ENCODE results near the gene ZNF839.
A peak's percentile ranks its signal among the peaks of the same experiment; 100 is the strongest.
"Not testable (repeated sequence)": the region's sequence is repeated elsewhere in the genome, so short reads cannot be mapped to it uniquely, and the experiment has no call there.

The ZNF839 gene

GRCh38 chr14:102344084-102344483 lies 24.5 kb downstream of the ZNF839 start:
- no peak for DNase-seq

DNA sequence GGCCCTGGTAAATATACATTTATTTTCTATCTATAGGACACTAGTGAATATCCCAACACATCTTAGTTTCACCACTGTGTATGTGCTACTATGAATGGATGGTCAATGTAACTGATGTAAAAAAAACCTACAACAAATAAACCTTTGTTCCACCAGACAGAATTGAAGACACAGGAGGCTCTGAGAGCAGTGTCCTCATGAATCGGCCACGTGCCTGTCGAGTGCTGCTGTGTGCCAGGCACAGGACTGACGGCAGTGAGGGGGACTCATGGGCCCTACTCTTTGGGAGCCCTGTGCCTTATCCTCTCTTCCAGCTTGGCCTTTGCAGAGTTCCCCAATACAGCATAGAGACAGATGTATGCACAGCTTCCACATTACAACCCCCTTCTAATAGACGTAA lies 24.9 kb downstream of the ZNF839 start:
- no peak for DNase-seq

DNA sequence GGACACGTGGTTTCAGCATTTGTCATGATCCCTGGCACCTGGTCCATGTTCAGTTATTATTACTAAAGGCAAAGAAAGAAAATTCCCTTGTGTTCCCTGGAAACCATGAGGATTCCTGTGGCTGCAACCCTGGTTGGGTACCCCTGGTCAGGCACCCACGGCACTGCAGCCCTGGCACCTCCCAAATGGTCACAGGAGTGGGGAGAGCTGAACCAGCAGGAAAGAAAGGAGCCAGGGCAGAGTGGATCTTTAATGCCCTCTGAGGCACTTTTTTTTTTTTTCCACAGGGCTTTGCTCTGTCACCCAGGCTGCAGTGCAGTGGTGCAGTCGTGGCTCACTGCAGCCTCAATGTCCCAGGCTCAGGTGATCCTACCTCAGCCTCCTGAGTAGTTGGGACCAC lies 25.7 kb downstream of the ZNF839 start:
- DNase-seq = no peak

- no peak for DNase-seq
These were observed 27.1 kb downstream of the ZNF839 start for GRCh38 chr14:102346645-102347044.

DNA sequence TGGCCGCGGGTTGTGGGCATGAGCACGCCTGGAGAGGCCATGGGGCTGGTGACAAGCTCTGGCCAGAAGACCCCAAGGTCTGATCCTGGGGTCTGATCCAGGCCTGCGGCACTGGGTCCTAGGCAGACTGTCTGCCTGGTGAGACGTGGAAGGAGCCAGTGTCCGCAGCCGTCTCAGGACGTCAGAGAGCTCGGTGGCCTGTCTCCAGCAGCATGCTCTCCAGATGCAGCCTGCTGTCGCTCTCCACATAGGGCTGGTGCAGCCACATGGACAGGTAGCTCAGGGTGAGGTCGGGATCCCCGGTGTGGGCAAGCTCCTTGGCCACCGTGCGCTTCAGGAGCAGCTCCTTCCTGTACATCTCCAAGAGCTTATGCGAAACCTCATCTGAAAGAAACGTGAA lies 28.8 kb downstream of the ZNF839 start:
- no peak for DNase-seq

DNA sequence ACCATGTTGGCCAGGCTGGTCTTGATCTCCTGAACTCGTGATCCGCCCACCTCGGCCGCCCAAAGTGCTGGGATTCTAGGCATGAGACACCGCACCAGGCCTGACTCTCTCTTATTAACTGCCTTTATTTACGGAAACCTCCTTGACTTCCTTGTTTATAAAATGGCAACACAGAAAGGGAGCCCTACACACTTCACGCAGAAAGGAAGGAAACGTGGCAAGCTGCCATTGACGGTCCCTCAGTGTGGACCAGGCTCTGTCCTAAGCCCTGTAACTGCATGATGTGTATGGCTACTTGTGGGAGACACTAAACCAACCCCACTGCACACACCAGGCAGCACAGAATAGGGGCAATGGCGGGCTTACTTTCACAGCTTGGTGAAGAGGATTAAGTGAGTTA lies 31.5 kb downstream of the ZNF839 start:
- no peak for DNase-seq

GRCh38 chr14:102351593-102351992 lies 32.0 kb downstream of the ZNF839 start:
- DNase-seq = not testable (repeated sequence)

DNA sequence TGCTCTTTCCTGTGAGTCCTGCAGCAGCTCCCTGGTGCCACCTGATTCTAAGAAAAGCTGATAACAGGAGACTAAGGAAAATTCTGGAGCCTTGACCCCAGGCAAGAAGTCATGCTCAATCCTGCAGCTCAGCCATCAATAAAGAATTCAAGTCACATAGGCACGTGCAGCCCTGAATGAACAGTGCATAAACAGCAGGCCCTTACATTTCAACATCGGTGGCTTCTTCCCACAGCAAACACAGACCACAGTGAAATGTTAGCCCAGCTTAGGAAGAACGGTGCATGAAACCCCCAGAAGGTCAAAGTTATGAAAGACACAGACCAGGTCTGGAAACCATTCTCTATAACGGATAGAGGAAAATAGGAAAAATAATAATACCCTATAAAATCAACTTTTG lies 32.7 kb downstream of the ZNF839 start:
- DNase-seq = no peak

DNA sequence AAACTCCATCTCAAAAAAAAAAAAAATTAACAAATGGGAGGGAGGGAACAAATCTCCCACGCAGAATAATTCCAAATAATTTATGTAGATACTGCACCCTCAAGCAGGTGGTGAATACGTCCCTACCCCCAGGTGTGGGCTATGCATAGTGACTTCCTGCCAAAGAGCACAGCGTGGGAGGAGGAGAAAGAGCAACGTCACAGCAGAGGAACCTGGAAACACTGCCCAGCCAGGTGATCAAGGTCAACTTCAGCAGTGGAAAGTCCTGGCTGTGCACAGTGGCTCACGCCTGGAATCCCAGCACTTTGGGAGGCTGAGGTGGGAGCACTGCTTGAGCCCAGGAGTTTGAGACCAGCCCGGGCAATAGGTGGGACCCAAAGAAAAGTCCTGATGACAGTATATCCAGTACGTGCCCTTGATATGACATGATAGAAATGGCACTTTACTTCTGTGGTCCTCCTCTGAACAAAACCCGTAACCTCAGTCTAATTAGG lies 33.6 kb downstream of the ZNF839 start:
- no peak for DNase-seq

DNA sequence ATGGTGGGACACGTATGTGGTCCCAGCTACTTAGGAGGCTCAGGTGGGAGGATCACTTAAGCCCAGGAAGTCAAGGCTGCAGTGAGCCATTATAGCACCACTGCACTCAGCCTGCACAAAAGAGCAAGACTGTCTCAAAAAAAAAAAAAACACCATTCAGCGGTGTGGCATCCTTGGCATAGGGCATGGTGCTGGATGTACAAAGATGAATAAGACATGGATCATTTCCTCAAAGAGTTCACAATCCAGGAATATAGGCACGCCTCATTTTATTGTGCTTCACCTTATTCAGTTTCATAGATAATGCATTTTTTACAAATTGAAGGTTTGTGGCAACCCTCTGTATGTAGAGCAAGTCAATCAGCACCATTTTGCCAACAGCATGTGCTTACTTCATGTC lies 36.7 kb downstream of the ZNF839 start:
- no peak for DNase-seq

- DNase-seq = no peak
These were observed 39.8 kb downstream of the ZNF839 start for GRCh38 chr14:102359341-102359740.

GRCh38 chr14:102360388-102360787 lies 40.8 kb downstream of the ZNF839 start:
- DNase-seq = no peak

DNA sequence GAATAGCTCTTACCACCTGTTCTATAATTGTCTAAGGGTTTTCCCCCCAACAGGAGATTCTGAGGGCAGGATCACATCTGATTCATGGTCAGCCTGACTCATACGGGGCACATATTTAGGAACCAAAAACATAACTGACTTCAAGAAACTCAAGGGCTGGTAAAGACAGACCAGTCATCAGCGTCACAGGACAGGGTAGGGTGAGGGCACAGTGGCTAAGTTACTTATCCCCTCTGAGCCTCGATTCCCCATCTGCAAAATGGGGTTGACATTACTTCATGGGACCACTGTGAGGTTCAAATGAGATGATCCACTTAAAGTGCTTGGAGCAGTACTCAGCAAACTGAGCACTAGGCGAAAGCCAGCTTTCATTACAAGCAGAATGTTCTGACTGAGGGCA lies 42.5 kb downstream of the ZNF839 start:
- no peak for DNase-seq

DNA sequence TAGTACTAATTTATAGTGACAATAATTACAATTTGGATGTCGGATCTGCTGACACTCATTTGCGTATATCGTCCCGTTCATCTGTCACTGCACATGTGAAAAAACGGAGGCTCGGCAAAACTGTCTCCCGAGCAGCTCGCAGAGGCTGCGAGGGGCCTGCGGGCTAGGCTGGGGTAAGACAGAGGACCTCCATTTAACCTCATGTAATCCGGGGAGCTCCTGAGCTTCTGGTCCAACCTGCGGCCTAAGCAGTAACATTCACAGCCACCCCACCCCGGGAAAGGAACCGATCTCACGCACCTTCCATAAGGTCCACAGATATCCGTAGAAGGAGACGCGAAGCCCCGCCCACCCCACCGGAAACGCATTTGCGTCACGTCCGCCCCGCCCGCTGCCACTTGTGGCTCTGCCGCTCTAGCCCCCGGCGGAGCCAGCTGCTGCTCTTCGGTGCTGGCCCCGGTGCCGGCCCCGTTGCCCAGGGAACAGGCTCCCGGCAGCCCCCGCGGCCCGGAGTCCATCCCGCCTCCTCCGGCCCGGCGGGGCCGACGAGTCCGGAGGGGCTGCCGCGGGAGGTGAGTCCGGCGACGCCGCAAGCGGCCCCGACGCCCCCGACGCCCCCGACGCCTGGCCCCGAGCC lies 43.1 kb downstream of the ZNF839 start, which contains the start of the genes CINP and TECPR2:
Gene CINP (minus strand): TSS at position 346 of the 637 bp plus-strand sequence. CDS start 39 bp downstream, at position 307.
Gene TECPR2 (plus strand): TSS at position 397 of the 637 bp plus-strand sequence. CDS start 13,781 bp downstream, outside the sequence.
- DNase-seq = peak; percentile 87

- DNase-seq = no peak
These were observed 43.8 kb downstream of the ZNF839 start for GRCh38 chr14:102363182-102363943.

DNA sequence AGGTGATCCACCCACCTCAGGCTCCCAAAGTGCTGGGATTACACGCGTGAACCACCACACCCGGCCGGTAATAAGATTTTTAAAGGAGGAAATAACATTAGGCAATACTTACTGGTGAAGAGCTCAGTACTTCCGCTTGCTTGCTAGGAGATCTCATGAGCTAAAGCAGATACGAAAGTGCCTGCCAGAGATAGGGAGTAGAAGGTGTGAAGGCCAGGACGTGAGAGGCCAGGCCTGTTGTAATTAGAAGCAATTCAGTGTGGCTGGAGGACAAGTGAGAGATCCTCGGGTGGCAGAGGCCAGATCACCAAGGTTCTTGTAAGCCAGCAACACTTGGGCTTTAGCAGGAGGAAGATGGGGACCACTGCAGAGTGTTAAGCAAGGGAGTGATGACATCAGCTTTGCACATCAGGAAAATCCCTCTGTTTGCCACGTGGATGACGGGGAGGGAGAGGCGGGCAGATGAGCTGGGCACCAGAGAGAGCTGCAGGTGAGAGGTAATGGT lies 50.8 kb downstream of the ZNF839 start:
- no peak for DNase-seq

- DNase-seq = no peak
These were observed 51.8 kb downstream of the ZNF839 start for GRCh38 chr14:102371361-102371760.

- DNase-seq = no peak
These were observed 53.6 kb downstream of the ZNF839 start for GRCh38 chr14:102373110-102373509.

DNA sequence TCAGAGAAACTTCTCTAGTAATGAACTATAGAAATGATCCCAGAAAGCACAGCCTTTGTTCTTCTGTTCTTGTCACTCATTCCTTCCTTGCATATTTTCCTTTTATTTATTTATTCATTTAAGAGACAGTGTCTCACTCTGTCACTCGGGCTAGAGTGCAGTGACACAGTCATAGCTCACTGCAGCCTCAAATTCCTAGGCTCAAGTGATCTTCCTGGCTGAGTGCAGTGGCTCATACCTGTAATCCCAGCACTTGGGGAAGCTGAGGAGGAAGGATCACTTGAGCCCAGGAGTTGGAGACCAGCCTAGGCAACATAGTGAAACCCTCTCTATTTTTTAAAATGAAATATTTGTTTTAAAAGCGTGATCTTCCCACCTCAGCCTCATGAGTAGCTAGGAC lies 54.7 kb downstream of the ZNF839 start:
- no peak for DNase-seq

- DNase-seq = no peak
These were observed 55.6 kb downstream of the ZNF839 start for GRCh38 chr14:102375119-102375518.

DNA sequence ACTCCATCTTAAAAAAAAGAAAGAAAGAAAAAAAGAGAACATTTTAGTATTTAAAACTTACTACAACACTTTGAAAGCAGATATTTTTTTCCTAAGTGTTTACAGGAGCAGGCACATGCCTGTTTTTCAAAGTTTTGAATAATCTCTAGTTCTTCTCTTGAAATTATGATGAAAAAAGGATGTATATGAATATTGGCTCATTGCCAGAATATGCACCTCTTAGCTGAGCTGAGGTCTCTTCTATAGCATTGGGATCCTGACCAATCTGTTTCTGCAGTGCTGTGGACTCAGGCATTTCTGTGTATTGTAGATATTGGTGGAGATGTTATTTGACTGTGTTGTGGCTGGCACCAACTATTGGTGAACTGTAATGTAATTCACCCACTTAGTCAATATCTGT lies 58.1 kb downstream of the ZNF839 start:
- DNase-seq = no peak

- no peak for DNase-seq
These were observed 59.3 kb downstream of the ZNF839 start for GRCh38 chr14:102378830-102379229.

GRCh38 chr14:102387086-102387485 lies 67.5 kb downstream of the ZNF839 start:
- no peak for DNase-seq

- no peak for DNase-seq
These were observed 69.7 kb downstream of the ZNF839 start for GRCh38 chr14:102389246-102389645.

Measured in DMS 273 treated with DMSO at 0.1 percent for 48 hours (cell line).